Occipital lobe (tissue), 2 donors: ENCODE data around the gene TPST1. TPM values are rescaled to one million over a fixed set of nuclear protein-coding genes. Genes with fewer than 3 reads are reported as not detected.
"Not testable (repeated sequence)": the region's sequence is repeated elsewhere in the genome, so short reads cannot be mapped to it uniquely, and the experiment has no call there.

Experiments used
- DNase-seq: peaks from one replicate; lab custom pipeline; 2025; lab: John Stamatoyannopoulos, UW
- total RNA-seq: library from RNA; depleted of rRNA; stranded (reverse); fragments of >200 nt; gene quantifications from one replicate; pipeline ENCODE4 v1.2.3, GENCODE V29; 2014

TPST1 gene
- 72.1 TPM for total RNA-seq

GRCh38 chr7:66204822-66205740 lies at the start of gene TPST1:
TPST1 (plus strand) TSS chr7:66205334; CDS start chr7:66240426, 35,092 bp downstream.
- peak; percentile 92 for DNase-seq

- DNase-seq, result not testable (repeated sequence)
These were observed 49.1 kb upstream of the TPST1 start for GRCh38 chr7:66156035-66156434.

GRCh38 chr7:66157060-66157459 lies 48.1 kb upstream of the TPST1 start:
- DNase-seq, result no peak

GRCh38 chr7:66162622-66163021 lies 42.5 kb upstream of the TPST1 start:
- no peak for DNase-seq

- DNase-seq, result no peak
These were observed 41.9 kb upstream of the TPST1 start for GRCh38 chr7:66163186-66163610.

- DNase-seq, result no peak
These were observed 40.8 kb upstream of the TPST1 start for GRCh38 chr7:66164356-66164755.

GRCh38 chr7:66167773-66168387 lies 37.3 kb upstream of the TPST1 start:
- DNase-seq, result no peak

GRCh38 chr7:66169616-66170015 lies 35.5 kb upstream of the TPST1 start:
- DNase-seq, result no peak

GRCh38 chr7:66170309-66171231 lies 34.6 kb upstream of the TPST1 start:
- no peak for DNase-seq

GRCh38 chr7:66172536-66173401 lies 32.4 kb upstream of the TPST1 start:
- DNase-seq, result not testable (repeated sequence)

- no peak for DNase-seq
These were observed 31.3 kb upstream of the TPST1 start for GRCh38 chr7:66173856-66174255.

- DNase-seq, result not testable (repeated sequence)
These were observed 30.1 kb upstream of the TPST1 start for GRCh38 chr7:66175006-66175405.

- DNase-seq, result no peak
These were observed 28.2 kb upstream of the TPST1 start for GRCh38 chr7:66176914-66177313.

GRCh38 chr7:66178258-66178657 lies 26.9 kb upstream of the TPST1 start:
- no peak for DNase-seq

- no peak for DNase-seq
These were observed 23.8 kb upstream of the TPST1 start for GRCh38 chr7:66181329-66181728.

- no peak for DNase-seq
These were observed 23.3 kb upstream of the TPST1 start for GRCh38 chr7:66181845-66182244.

GRCh38 chr7:66182920-66183319 lies 22.2 kb upstream of the TPST1 start:
- no peak for DNase-seq

- no peak for DNase-seq
These were observed 21.4 kb upstream of the TPST1 start for GRCh38 chr7:66183700-66184099.

- no peak for DNase-seq
These were observed 19.4 kb upstream of the TPST1 start for GRCh38 chr7:66185680-66186187.

GRCh38 chr7:66186991-66187390 lies 18.1 kb upstream of the TPST1 start:
- no peak for DNase-seq
